ENCODE results near the gene LRP1.

Gene LRP1

GRCh38 chr12:57106021-57106708 is 22.1 kb upstream of the LRP1 start:
- no peak overlapping the region for H3K27ac ChIP-seq (ENCODE audit: low read depth, low read length, severe bottlenecking)
- H3K4me1 ChIP-seq (ENCODE audit: control insufficient read depth, insufficient read depth, low read length, poor library complexity, severe bottlenecking), result peaks cover 7% of the 10 kb centered on the region
- H3K36me3 ChIP-seq (ENCODE audit: control insufficient read depth, insufficient read depth, low read length), result peaks cover 43% of the 10 kb centered on the region
- H3K4me3 ChIP-seq (ENCODE audit: extremely low read depth, insufficient read depth, low read length, poor library complexity, severe bottlenecking), result no peak overlapping the region
- no peaks in the 10 kb centered on the region for H3K9me3 ChIP-seq (ENCODE audit: control insufficient read depth, low read length)
- WGBS, 2 experiments (ENCODE audit: insufficient coverage in 2 of 2), result 93 to 97% methylated on average over 7 to 9 of the region's 9 CpGs

GRCh38 chr12:57107456-57108155 is 20.7 kb upstream of the LRP1 start:
- 91 to 96% methylated on average over 6 to 7 of the region's 7 CpGs for WGBS, 2 experiments (ENCODE audit: insufficient coverage in 2 of 2)
- no peak overlapping the region for H3K4me3 ChIP-seq (ENCODE audit: extremely low read depth, insufficient read depth, low read length, poor library complexity, severe bottlenecking)
- H3K9me3 ChIP-seq (ENCODE audit: control insufficient read depth, low read length), result no peaks in the 10 kb centered on the region
- peaks cover 3% of the 10 kb centered on the region for H3K4me1 ChIP-seq (ENCODE audit: control insufficient read depth, insufficient read depth, low read length, poor library complexity, severe bottlenecking)
- H3K27ac ChIP-seq (ENCODE audit: low read depth, low read length, severe bottlenecking), result no peak overlapping the region
- peaks cover 43% of the 10 kb centered on the region for H3K36me3 ChIP-seq (ENCODE audit: control insufficient read depth, insufficient read depth, low read length)

GRCh38 chr12:57109207-57110103 is 18.8 kb upstream of the LRP1 start:
- H3K4me1 ChIP-seq (ENCODE audit: control insufficient read depth, insufficient read depth, low read length, poor library complexity, severe bottlenecking), result peaks cover 7% of the 10 kb centered on the region
- H3K4me3 ChIP-seq (ENCODE audit: extremely low read depth, insufficient read depth, low read length, poor library complexity, severe bottlenecking), result peak overlapping the region; percentile 49
- peaks cover 34% of the 10 kb centered on the region for H3K36me3 ChIP-seq (ENCODE audit: control insufficient read depth, insufficient read depth, low read length)
- peak overlapping the region; percentile 90 for H3K27ac ChIP-seq (ENCODE audit: low read depth, low read length, severe bottlenecking)
- H3K9me3 ChIP-seq (ENCODE audit: control insufficient read depth, low read length), result no peaks in the 10 kb centered on the region
- 86 to 92% methylated on average over 3 to 4 of the region's 7 CpGs for WGBS, 2 experiments (ENCODE audit: insufficient coverage in 2 of 2)

GRCh38 chr12:57110104-57111030 is 17.9 kb upstream of the LRP1 start:
- peak overlapping the region; percentile 90 for H3K27ac ChIP-seq (ENCODE audit: low read depth, low read length, severe bottlenecking)
- WGBS, 2 experiments (ENCODE audit: insufficient coverage in 2 of 2), result 9 to 10% methylated on average over 11 to 20 of the region's 28 CpGs
- H3K9me3 ChIP-seq (ENCODE audit: control insufficient read depth, low read length), result no peaks in the 10 kb centered on the region
- H3K36me3 ChIP-seq (ENCODE audit: control insufficient read depth, insufficient read depth, low read length), result peaks cover 25% of the 10 kb centered on the region
- H3K4me1 ChIP-seq (ENCODE audit: control insufficient read depth, insufficient read depth, low read length, poor library complexity, severe bottlenecking), result peaks cover 7% of the 10 kb centered on the region
- peak overlapping the region; percentile 49 for H3K4me3 ChIP-seq (ENCODE audit: extremely low read depth, insufficient read depth, low read length, poor library complexity, severe bottlenecking)

- H3K27ac ChIP-seq (ENCODE audit: low read depth, low read length, severe bottlenecking), result peak within 1 kb of the TSS; percentile 90
- 8% methylated on average over 7 of the region's 13 CpGs; no CpG with 5 or more reads in 1 of the 2 experiments for WGBS, 2 experiments (ENCODE audit: insufficient coverage in 2 of 2)
- peaks cover 17% of the 10 kb centered on the region for H3K36me3 ChIP-seq (ENCODE audit: control insufficient read depth, insufficient read depth, low read length)
- no peaks in the 10 kb centered on the region for H3K9me3 ChIP-seq (ENCODE audit: control insufficient read depth, low read length)
- peak within 1 kb of the TSS; percentile 49 for H3K4me3 ChIP-seq (ENCODE audit: extremely low read depth, insufficient read depth, low read length, poor library complexity, severe bottlenecking)
- peaks cover 7% of the 10 kb centered on the region for H3K4me1 ChIP-seq (ENCODE audit: control insufficient read depth, insufficient read depth, low read length, poor library complexity, severe bottlenecking)
These were observed 17.1 kb upstream of the LRP1 start, which contains the start of gene STAT6 for GRCh38 chr12:57111031-57111734. STAT6 (minus strand) TSS chr12:57111362; CDS start chr12:57108278, 3,084 bp downstream.

GRCh38 chr12:57112492-57113294 is 15.6 kb upstream of the LRP1 start:
- Histone ChIP-seq H3K9me3 (ENCODE audit: control insufficient read depth, low read length) (no peaks in the 10 kb centered on the region), H3K4me1 (ENCODE audit: control insufficient read depth, insufficient read depth, low read length, poor library complexity, severe bottlenecking) (peaks cover 7% of the 10 kb centered on the region), H3K4me3 (ENCODE audit: extremely low read depth, insufficient read depth, low read length, poor library complexity, severe bottlenecking) (peak overlapping the region; percentile 49), H3K27ac (ENCODE audit: low read depth, low read length, severe bottlenecking) (no peak overlapping the region), H3K36me3 (ENCODE audit: control insufficient read depth, insufficient read depth, low read length) (peaks cover 6% of the 10 kb centered on the region)
- 63 to 68% methylated on average over 6 to 7 of the region's 9 CpGs for WGBS, 2 experiments (ENCODE audit: insufficient coverage in 2 of 2)

GRCh38 chr12:57116580-57117281 is 11.6 kb upstream of the LRP1 start:
- no peak overlapping the region for H3K27ac ChIP-seq (ENCODE audit: low read depth, low read length, severe bottlenecking)
- peaks cover 14% of the 10 kb centered on the region for H3K4me1 ChIP-seq (ENCODE audit: control insufficient read depth, insufficient read depth, low read length, poor library complexity, severe bottlenecking)
- WGBS, 2 experiments (ENCODE audit: insufficient coverage in 2 of 2), result 89 to 99% methylated on average over 5 of the region's 5 CpGs
- no peaks in the 10 kb centered on the region for H3K36me3 ChIP-seq (ENCODE audit: control insufficient read depth, insufficient read depth, low read length)
- no peaks in the 10 kb centered on the region for H3K9me3 ChIP-seq (ENCODE audit: control insufficient read depth, low read length)
- no peak overlapping the region for H3K4me3 ChIP-seq (ENCODE audit: extremely low read depth, insufficient read depth, low read length, poor library complexity, severe bottlenecking)

- H3K36me3 ChIP-seq (ENCODE audit: control insufficient read depth, insufficient read depth, low read length), result no peaks in the 10 kb centered on the region
- H3K4me3 ChIP-seq (ENCODE audit: extremely low read depth, insufficient read depth, low read length, poor library complexity, severe bottlenecking), result no peak overlapping the region
- H3K27ac ChIP-seq (ENCODE audit: low read depth, low read length, severe bottlenecking), result no peak overlapping the region
- 80% methylated on average over 1 of the region's 1 CpG for WGBS, 2 experiments (ENCODE audit: insufficient coverage in 2 of 2)
- H3K9me3 ChIP-seq (ENCODE audit: control insufficient read depth, low read length), result peaks cover 2% of the 10 kb centered on the region
- peaks cover 7% of the 10 kb centered on the region for H3K4me1 ChIP-seq (ENCODE audit: control insufficient read depth, insufficient read depth, low read length, poor library complexity, severe bottlenecking)
These were observed 9.5 kb upstream of the LRP1 start for GRCh38 chr12:57118711-57119271.

All from mesodermal cell (in vitro differentiated cells).